ENCODE data around the gene PPIF.
A peak's percentile ranks its signal among the peaks of the same experiment; 100 is the strongest.

The PPIF gene

GRCh38 chr10:79347226-79347893, at the start of gene PPIF:
PPIF (plus strand) TSS chr10:79347469; CDS start chr10:79347549, 80 bp downstream.
- TF ChIP-seq ISL1 (CRISPR knock-in tag; IDR thresholded peaks at IDR 0.05) (no peak), ZNF70 (CRISPR knock-in tag; IDR thresholded peaks at IDR 0.05) (no peak), ZFP3 (CRISPR knock-in tag; IDR thresholded peaks at IDR 0.05) (no peak), CSDC2 (CRISPR knock-in tag; IDR thresholded peaks at IDR 0.05) (no peak), CREB5 (CRISPR knock-in tag; IDR thresholded peaks at IDR 0.05; ENCODE audit: low read depth) (no peak), OSR1 (CRISPR knock-in tag; IDR thresholded peaks at IDR 0.05) (no peak), TCF4 (CRISPR knock-in tag; IDR thresholded peaks at IDR 0.05; ENCODE audit: borderline replicate concordance) (no peak), PPARA (CRISPR knock-in tag; IDR thresholded peaks at IDR 0.05; ENCODE audit: borderline replicate concordance) (no peak), RARB (CRISPR knock-in tag; IDR thresholded peaks at IDR 0.05) (no peak), PATZ1 (CRISPR knock-in tag; IDR thresholded peaks at IDR 0.05; ENCODE audit: borderline replicate concordance) (no peak), ZFP30 (CRISPR knock-in tag; IDR thresholded peaks at IDR 0.05) (no peak), GLIS3 (CRISPR knock-in tag; IDR thresholded peaks at IDR 0.05) (no peak), ARNTL (CRISPR knock-in tag; IDR thresholded peaks at IDR 0.05; ENCODE audit: borderline replicate concordance, low read depth) (no peak), SNAI2 (CRISPR knock-in tag; IDR thresholded peaks at IDR 0.05) (no peak), TOX (CRISPR knock-in tag; IDR thresholded peaks at IDR 0.05; ENCODE audit: borderline replicate concordance) (no peak), ZC3H10 (CRISPR knock-in tag; IDR thresholded peaks at IDR 0.05) (no peak), ESRRG (CRISPR knock-in tag; IDR thresholded peaks at IDR 0.05) (no peak)
- TF ChIP-seq, protein P1, sequence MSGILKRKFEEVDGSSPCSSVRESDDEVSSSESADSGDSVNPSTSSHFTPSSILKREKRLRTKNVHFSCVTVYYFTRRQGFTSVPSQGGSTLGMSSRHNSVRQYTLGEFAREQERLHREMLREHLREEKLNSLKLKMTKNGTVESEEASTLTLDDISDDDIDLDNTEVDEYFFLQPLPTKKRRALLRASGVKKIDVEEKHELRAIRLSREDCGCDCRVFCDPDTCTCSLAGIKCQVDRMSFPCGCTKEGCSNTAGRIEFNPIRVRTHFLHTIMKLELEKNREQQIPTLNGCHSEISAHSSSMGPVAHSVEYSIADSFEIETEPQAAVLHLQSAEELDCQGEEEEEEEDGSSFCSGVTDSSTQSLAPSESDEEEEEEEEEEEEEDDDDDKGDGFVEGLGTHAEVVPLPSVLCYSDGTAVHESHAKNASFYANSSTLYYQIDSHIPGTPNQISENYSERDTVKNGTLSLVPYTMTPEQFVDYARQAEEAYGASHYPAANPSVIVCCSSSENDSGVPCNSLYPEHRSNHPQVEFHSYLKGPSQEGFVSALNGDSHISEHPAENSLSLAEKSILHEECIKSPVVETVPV (CRISPR knock-in tag; IDR thresholded peaks at IDR 0.05): no peak
- TF ChIP-seq, protein P2, sequence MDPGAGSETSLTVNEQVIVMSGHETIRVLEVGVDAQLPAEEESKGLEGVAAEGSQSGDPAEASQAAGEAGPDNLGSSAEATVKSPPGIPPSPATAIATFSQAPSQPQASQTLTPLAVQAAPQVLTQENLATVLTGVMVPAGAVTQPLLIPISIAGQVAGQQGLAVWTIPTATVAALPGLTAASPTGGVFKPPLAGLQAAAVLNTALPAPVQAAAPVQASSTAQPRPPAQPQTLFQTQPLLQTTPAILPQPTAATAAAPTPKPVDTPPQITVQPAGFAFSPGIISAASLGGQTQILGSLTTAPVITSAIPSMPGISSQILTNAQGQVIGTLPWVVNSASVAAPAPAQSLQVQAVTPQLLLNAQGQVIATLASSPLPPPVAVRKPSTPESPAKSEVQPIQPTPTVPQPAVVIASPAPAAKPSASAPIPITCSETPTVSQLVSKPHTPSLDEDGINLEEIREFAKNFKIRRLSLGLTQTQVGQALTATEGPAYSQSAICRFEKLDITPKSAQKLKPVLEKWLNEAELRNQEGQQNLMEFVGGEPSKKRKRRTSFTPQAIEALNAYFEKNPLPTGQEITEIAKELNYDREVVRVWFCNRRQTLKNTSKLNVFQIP (CRISPR knock-in tag; IDR thresholded peaks at IDR 0.05; ENCODE audit: borderline replicate concordance, low read depth): no peak
- ATAC-seq: peak; percentile 93

DNA sequence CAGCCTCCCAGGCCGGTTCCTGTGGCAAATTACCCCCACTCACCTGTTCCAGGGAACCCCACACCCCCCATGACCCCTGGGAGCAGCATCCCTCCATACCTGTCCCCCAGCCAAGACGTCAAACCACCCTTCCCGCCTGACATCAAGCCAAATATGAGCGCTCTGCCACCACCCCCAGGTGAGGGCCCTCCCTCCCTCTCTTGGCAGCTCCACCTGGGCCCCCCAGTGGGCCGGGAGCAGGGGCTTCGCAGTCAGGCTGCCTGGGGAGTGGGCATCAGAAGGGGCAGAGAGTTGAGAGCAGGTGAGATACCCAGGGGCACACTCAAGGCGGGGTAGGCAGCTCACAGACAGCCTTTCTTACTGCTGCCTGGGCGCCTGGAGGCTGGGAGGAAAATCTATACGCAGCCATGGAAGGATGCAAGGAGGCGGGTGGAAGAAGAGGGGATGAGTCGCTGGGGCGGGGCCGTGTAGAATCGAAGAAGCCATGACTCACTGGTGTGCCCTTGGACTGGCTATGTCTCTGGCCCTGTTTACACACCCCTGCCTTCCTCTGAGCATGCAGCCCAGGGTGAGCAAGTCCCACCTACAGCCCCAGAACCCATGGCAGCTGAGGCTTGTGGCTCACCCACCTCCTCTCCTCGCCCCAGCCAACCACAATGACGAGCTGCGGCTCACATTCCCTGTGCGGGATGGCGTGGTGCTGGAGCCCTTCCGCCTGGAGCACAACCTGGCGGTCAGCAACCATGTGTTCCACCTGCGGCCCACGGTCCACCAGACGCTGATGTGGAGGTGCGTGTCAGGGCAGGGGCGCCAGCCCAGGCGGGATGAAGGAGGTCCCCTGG, 48.6 kb upstream of the PPIF start:
- TF ChIP-seq ESRRG (CRISPR knock-in tag; IDR thresholded peaks at IDR 0.05) (no peak), ISL1 (CRISPR knock-in tag; IDR thresholded peaks at IDR 0.05) (no peak), ZFP3 (CRISPR knock-in tag; IDR thresholded peaks at IDR 0.05) (no peak; the same call in 1 of the 2 replicates), SNAI2 (CRISPR knock-in tag; IDR thresholded peaks at IDR 0.05) (no peak), PPARA (CRISPR knock-in tag; IDR thresholded peaks at IDR 0.05; ENCODE audit: borderline replicate concordance) (no peak), TCF4 (CRISPR knock-in tag; IDR thresholded peaks at IDR 0.05; ENCODE audit: borderline replicate concordance) (no peak), CREB5 (CRISPR knock-in tag; IDR thresholded peaks at IDR 0.05; ENCODE audit: low read depth) (no peak), BACH2 (CRISPR knock-in tag; IDR thresholded peaks at IDR 0.05; ENCODE audit: borderline replicate concordance) (no peak)
- TF ChIP-seq, protein P3, sequence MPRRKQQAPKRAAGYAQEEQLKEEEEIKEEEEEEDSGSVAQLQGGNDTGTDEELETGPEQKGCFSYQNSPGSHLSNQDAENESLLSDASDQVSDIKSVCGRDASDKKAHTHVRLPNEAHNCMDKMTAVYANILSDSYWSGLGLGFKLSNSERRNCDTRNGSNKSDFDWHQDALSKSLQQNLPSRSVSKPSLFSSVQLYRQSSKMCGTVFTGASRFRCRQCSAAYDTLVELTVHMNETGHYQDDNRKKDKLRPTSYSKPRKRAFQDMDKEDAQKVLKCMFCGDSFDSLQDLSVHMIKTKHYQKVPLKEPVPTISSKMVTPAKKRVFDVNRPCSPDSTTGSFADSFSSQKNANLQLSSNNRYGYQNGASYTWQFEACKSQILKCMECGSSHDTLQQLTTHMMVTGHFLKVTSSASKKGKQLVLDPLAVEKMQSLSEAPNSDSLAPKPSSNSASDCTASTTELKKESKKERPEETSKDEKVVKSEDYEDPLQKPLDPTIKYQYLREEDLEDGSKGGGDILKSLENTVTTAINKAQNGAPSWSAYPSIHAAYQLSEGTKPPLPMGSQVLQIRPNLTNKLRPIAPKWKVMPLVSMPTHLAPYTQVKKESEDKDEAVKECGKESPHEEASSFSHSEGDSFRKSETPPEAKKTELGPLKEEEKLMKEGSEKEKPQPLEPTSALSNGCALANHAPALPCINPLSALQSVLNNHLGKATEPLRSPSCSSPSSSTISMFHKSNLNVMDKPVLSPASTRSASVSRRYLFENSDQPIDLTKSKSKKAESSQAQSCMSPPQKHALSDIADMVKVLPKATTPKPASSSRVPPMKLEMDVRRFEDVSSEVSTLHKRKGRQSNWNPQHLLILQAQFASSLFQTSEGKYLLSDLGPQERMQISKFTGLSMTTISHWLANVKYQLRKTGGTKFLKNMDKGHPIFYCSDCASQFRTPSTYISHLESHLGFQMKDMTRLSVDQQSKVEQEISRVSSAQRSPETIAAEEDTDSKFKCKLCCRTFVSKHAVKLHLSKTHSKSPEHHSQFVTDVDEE (CRISPR knock-in tag; IDR thresholded peaks at IDR 0.05): no peak
- TF ChIP-seq, protein P1 (CRISPR knock-in tag; IDR thresholded peaks at IDR 0.05): no peak
- peak; percentile 91 for ATAC-seq
